Ascending aorta (tissue), 2 donors: Measurements from ENCODE around the gene CA12. TPM values are rescaled to one million over a fixed set of nuclear protein-coding genes. Genes with fewer than 3 reads are reported as not detected.

Source experiments
- DNase-seq, 2 donors: peaks; one replicate each; pipeline ENCODE4 v3.0.0-alpha.2; 2019; ENCODE audit warnings: low spot score in 2 of 2
- H3K27ac ChIP-seq, 2 donors: fragments of 200-600 bp; sonication (generic); one replicate each; pipeline ENCODE4 v1.5.1; 2016 to 2017; ENCODE audit warnings: mild to moderate bottlenecking in 1 of 2
- H3K27me3 ChIP-seq: fragments of 200-600 bp; sonication (generic); one replicate; pipeline ENCODE4 v1.5.1; 2017
- H3K36me3 ChIP-seq, 2 donors: fragments of 200-600 bp; sonication (generic); one replicate each; pipeline ENCODE4 v1.5.1; 2016
- H3K4me1 ChIP-seq, 2 donors: fragments of 200-600 bp; sonication (generic); one replicate each; pipeline ENCODE4 v1.5.1; 2016 to 2017; ENCODE audit warnings: mild to moderate bottlenecking in 1 of 2
- H3K4me3 ChIP-seq, 2 donors: fragments of 200-600 bp; sonication (generic); one replicate each; pipeline ENCODE4 v1.5.1; 2016 to 2017; ENCODE audit warnings: mild to moderate bottlenecking in 1 of 2
- H3K9me3 ChIP-seq, 2 donors: fragments of 200-600 bp; sonication (generic); one replicate each; pipeline ENCODE4 v1.5.1; 2016
- CTCF ChIP-seq, 3 experiments: fragments of 200-600 bp in 2 of 3; fragments of 450-650 bp in 1 of 3; sonication (generic) in 2 of 3; IDR thresholded peaks; one replicate each; pipeline ENCODE4 v1.5.1; 2016 to 2019; ENCODE audit warnings: antibody characterized with exemption in 3 of 3, mild to moderate bottlenecking in 1 of 3, moderate library complexity in 1 of 3
- intact Hi-C: fragments of 100-400 bp; cut with DNase I; formaldehyde crosslinking; loops from one replicate; pipeline ENCODE4 v1.15.1; 2023
- total RNA-seq: library from RNA; depleted of rRNA; stranded (reverse); fragments of >200 nt; gene quantifications from one replicate; pipeline ENCODE4 v1.1.0, GENCODE V29; 2016

Gene CA12
- total RNA-seq, 1 donor from 2014 or later: 10.7 TPM

- Histone ChIP-seq H3K9me3 (no peaks in the 10 kb centered on the region), H3K4me3 (no peak overlapping the region), H3K27ac (peak overlapping the region in 1 of 2 donors; percentile 5), H3K4me1 (peaks cover 5 to 16% of the 10 kb centered on the region in 2 donors), H3K36me3 (peaks cover 6 to 23% of the 10 kb centered on the region in 2 donors), H3K27me3 (no peaks in the 10 kb centered on the region)
- intact Hi-C loops: no loop called here
- no peak for DNase-seq
- no peak for TF ChIP-seq CTCF (IDR thresholded peaks at IDR 0.05)
Observed at GRCh38 chr15:63287109-63287508, 94.5 kb downstream of the CA12 start.

- H3K36me3 ChIP-seq: peaks cover 6 to 23% of the 10 kb centered on the region in 2 donors
- H3K27me3 ChIP-seq: no peaks in the 10 kb centered on the region
- H3K4me1 ChIP-seq: peaks cover 0 to 4% of the 10 kb centered on the region in 2 donors
- H3K9me3 ChIP-seq: no peaks in the 10 kb centered on the region
- H3K27ac ChIP-seq: peak overlapping the region in 1 of 2 donors; percentile 11
- intact Hi-C loops: no loop called here
- H3K4me3 ChIP-seq: no peak overlapping the region
- no peak for DNase-seq
- TF ChIP-seq CTCF (IDR thresholded peaks at IDR 0.05): no peak
Observed at GRCh38 chr15:63284335-63284734, 97.3 kb downstream of the CA12 start.

GRCh38 chr15:63283126-63283525 lies 98.5 kb downstream of the CA12 start:
- H3K4me3 ChIP-seq: no peak overlapping the region
- intact Hi-C loops: no loop called here
- H3K27ac ChIP-seq: peak overlapping the region in 1 of 2 donors; percentile 11
- DNase-seq: no peak
- H3K27me3 ChIP-seq: no peaks in the 10 kb centered on the region
- no peak for TF ChIP-seq CTCF (IDR thresholded peaks at IDR 0.05)
- H3K36me3 ChIP-seq: peaks cover 6 to 23% of the 10 kb centered on the region in 2 donors
- no peaks in the 10 kb centered on the region for H3K9me3 ChIP-seq
- H3K4me1 ChIP-seq: peaks cover 0 to 4% of the 10 kb centered on the region in 2 donors

GRCh38 chr15:63277893-63278456 lies 103.7 kb downstream of the CA12 start:
- Histone ChIP-seq H3K4me3 (peak overlapping the region; percentile 76 to 81), H3K9me3 (no peaks in the 10 kb centered on the region), H3K36me3 (peaks cover 0 to under 1% of the 10 kb centered on the region in 2 donors), H3K27ac (peak overlapping the region; percentile 84 to 87), H3K27me3 (no peaks in the 10 kb centered on the region), H3K4me1 (peaks cover 0 to 6% of the 10 kb centered on the region in 2 donors)
- intact Hi-C loops: loop anchor here (1.0 to 5.0 kb wide), 4 partner anchors 89 to 231 kb away; partner anchors contain the start of genes LACTB, RAB8B and RPS27L
- no peak for TF ChIP-seq CTCF (IDR thresholded peaks at IDR 0.05)
- no peak for DNase-seq

GRCh38 chr15:63277038-63277892 lies 104.4 kb downstream of the CA12 start, which contains the start of gene APH1B:
Gene APH1B (plus strand): TSS chr15:63277605. CDS start chr15:63277624, 19 bp downstream.
- peak in 1 of 2 donors; percentile 85 for DNase-seq
- Histone ChIP-seq H3K4me3 (peak within 1 kb of the TSS; percentile 76 to 81), H3K36me3 (no peaks in the 10 kb centered on the region), H3K27me3 (no peaks in the 10 kb centered on the region), H3K27ac (peak within 1 kb of the TSS; percentile 84 to 87), H3K9me3 (no peaks in the 10 kb centered on the region), H3K4me1 (peaks cover 0 to 4% of the 10 kb centered on the region in 2 donors)
- no peak for TF ChIP-seq CTCF (IDR thresholded peaks at IDR 0.05)
- intact Hi-C loops: loop anchor here (1.0 to 5.0 kb wide), 4 partner anchors 88 to 230 kb away; partner anchors contain the start of genes LACTB, RAB8B and RPS27L
